Neural crest cell (in vitro differentiated cells): ENCODE measurements around the gene HACD1. TPM values are rescaled to one million over a fixed set of nuclear protein-coding genes. Genes with fewer than 3 reads are reported as not detected.

ENCODE experiments used
- DNase-seq: peaks from one replicate; pipeline ENCODE4 v3.0.0; 2021; ENCODE audit warnings: low read depth, mixed read lengths, low spot score
- H3K27ac Mint-ChIP-seq: one replicate; pipeline ENCODE4 v1.8.0; 2021; ENCODE audit warnings: mild to moderate bottlenecking, mixed read lengths; ENCODE audit not compliant: unreplicated experiment
- H3K27me3 Mint-ChIP-seq: 2 replicates; pipeline ENCODE4 v1.8.0; 2021; ENCODE audit warnings: low read depth, mild to moderate bottlenecking, mixed read lengths
- H3K36me3 Mint-ChIP-seq: 2 replicates; pipeline ENCODE4 v1.8.0; 2021; ENCODE audit warnings: low read depth, mild to moderate bottlenecking, mixed read lengths
- H3K4me1 Mint-ChIP-seq: 2 replicates; pipeline ENCODE4 v1.8.0; 2021; ENCODE audit warnings: mixed read lengths
- H3K4me3 Mint-ChIP-seq: one replicate; pipeline ENCODE4 v1.8.0; 2021; ENCODE audit warnings: mild to moderate bottlenecking, mixed read lengths
- H3K9me3 Mint-ChIP-seq: 2 replicates; pipeline ENCODE4 v1.8.0; 2021; ENCODE audit warnings: mixed read lengths
- CTCF ChIP-seq: fragments of 200-600 bp; sonication (generic); conservative IDR thresholded peaks from 2 replicates; pipeline ENCODE4 v1.5.0; 2021; ENCODE audit warnings: antibody characterized with exemption, mild to moderate bottlenecking
- total RNA-seq: library from RNA; stranded (reverse); gene quantifications from 2 replicates; pipeline ENCODE4 v1.2.1, GENCODE V29; 2021

HACD1 gene
- total RNA-seq, 1 donor from 2014 or later = 13.7 TPM

- Mint-ChIP-seq H3K27me3 (no peaks in the 10 kb centered on the region), H3K9me3 (peaks cover 11% of the 10 kb centered on the region), H3K36me3 (peaks cover 18% of the 10 kb centered on the region), H3K27ac (no peak overlapping the region), H3K4me3 (no peak overlapping the region), H3K4me1 (peaks cover under 1% of the 10 kb centered on the region)
- no peak for DNase-seq
- no peak for TF ChIP-seq CTCF
Measured at GRCh38 chr10:17660921-17661320, 43.7 kb upstream of the HACD1 start.

GRCh38 chr10:17659365-17659764 is 42.2 kb upstream of the HACD1 start:
- Mint-ChIP-seq H3K27me3 (no peaks in the 10 kb centered on the region), H3K4me3 (no peak overlapping the region), H3K27ac (no peak overlapping the region), H3K4me1 (no peaks in the 10 kb centered on the region), H3K9me3 (peaks cover 13% of the 10 kb centered on the region), H3K36me3 (peaks cover 23% of the 10 kb centered on the region)
- no peak for TF ChIP-seq CTCF
- DNase-seq = no peak

- Mint-ChIP-seq H3K9me3 (peaks cover 18% of the 10 kb centered on the region), H3K36me3 (peaks cover 31% of the 10 kb centered on the region), H3K4me1 (no peaks in the 10 kb centered on the region), H3K27ac (no peak overlapping the region), H3K4me3 (no peak overlapping the region), H3K27me3 (no peaks in the 10 kb centered on the region)
- no peak for DNase-seq
- no peak for TF ChIP-seq CTCF
Measured at GRCh38 chr10:17657103-17657500, 39.9 kb upstream of the HACD1 start.

GRCh38 chr10:17655567-17656146 is 38.5 kb upstream of the HACD1 start:
- Mint-ChIP-seq H3K4me3 (no peak overlapping the region), H3K4me1 (peaks cover 13% of the 10 kb centered on the region), H3K27me3 (no peaks in the 10 kb centered on the region), H3K27ac (no peak overlapping the region), H3K9me3 (peaks cover 18% of the 10 kb centered on the region), H3K36me3 (peaks cover 36% of the 10 kb centered on the region)
- DNase-seq = no peak
- no peak for TF ChIP-seq CTCF

GRCh38 chr10:17655009-17655408 is 37.8 kb upstream of the HACD1 start:
- Mint-ChIP-seq H3K27ac (no peak overlapping the region), H3K27me3 (no peaks in the 10 kb centered on the region), H3K9me3 (peaks cover 18% of the 10 kb centered on the region), H3K4me1 (peaks cover 19% of the 10 kb centered on the region), H3K36me3 (peaks cover 36% of the 10 kb centered on the region), H3K4me3 (no peak overlapping the region)
- no peak for DNase-seq
- no peak for TF ChIP-seq CTCF
